HepG2 (cell line): ENCODE results near the gene SRRM1. TPM values are rescaled to one million over a fixed set of nuclear protein-coding genes. Genes with fewer than 3 reads are reported as not detected.

Source experiments
- PAF1 ChIP-seq: IDR thresholded peaks from 2 replicates; pipeline ENCODE4 v1.6.1; 2016; ENCODE audit warnings: missing genetic modification reagents, missing compliant biosample characterization
- ZMYM3 ChIP-seq: sonication (generic); formaldehyde crosslinking; IDR thresholded peaks from 2 replicates; pipeline ENCODE4 v1.5.1; 2020; ENCODE audit warnings: mild to moderate bottlenecking, missing genetic modification reagents
- ZSCAN31 ChIP-seq: sonication (generic); formaldehyde crosslinking; IDR thresholded peaks from 2 replicates; pipeline ENCODE4 v1.5.0; 2020; ENCODE audit warnings: low read depth, mild to moderate bottlenecking, missing genetic modification reagents
- polyA plus RNA-seq, 8 experiments: library from polyadenylated mRNA; depleted of rRNA in 3 of 8; stranded (reverse) in 7 of 8; unstranded in 1 of 8; fragments of >200 nt; fragmentation: Illumina TruSeq in 4 of 8; extraction: Trizol in 4 of 8; gene quantifications; 2 replicates each; pipeline versions ENCODE4 v1.2.1 to v1.2.3, GENCODE V29; 2011 to 2016; ENCODE audit warnings: low read depth in 4 of 8, missing spikeins in 1 of 8, mixed read lengths in 1 of 8; ENCODE audit not compliant: insufficient read depth in 1 of 8
- total RNA-seq, 5 experiments: library from RNA; depleted of rRNA; stranded (reverse); fragments of >200 nt; fragmentation: Illumina TruSeq; extraction: Trizol; gene quantifications; 2 replicates each; pipeline ENCODE4 v1.2.3, GENCODE V29; 2016; ENCODE audit warnings: low read depth in 1 of 5
- TF ChIP-seq, protein P1 (sequence below): sonication (generic); formaldehyde crosslinking; IDR thresholded peaks from 2 replicates; pipeline ENCODE4 v1.5.0; 2020; ENCODE audit warnings: mild to moderate bottlenecking, missing genetic modification reagents, borderline replicate concordance
- TF ChIP-seq, protein P2 (sequence below), 2 experiments: IDR thresholded peaks; 2 replicates each; pipeline ENCODE4 v1.6.1; 2011 to 2012; ENCODE audit warnings: low read length in 2 of 2, borderline replicate concordance in 1 of 2, low read depth in 1 of 2, mild to moderate bottlenecking in 1 of 2, moderate library complexity in 1 of 2
- TF ChIP-seq, protein P3 (sequence below): sonication (generic); formaldehyde crosslinking; IDR thresholded peaks from 2 replicates; pipeline ENCODE4 v1.4.0; 2020; ENCODE audit warnings: missing genetic modification reagents
- TF ChIP-seq, protein P4 (sequence below): IDR thresholded peaks from 2 replicates; pipeline ENCODE4 v1.6.1; 2012; ENCODE audit warnings: low read depth, low read length, improper control_type of control experiment

SRRM1 gene
- total and polyA plus RNA-seq, 2 of the 13 experiments (the other 11 are each of a cell fraction or from before 2014, with no cell fraction given): 31.6 to 44.5 TPM

DNA sequence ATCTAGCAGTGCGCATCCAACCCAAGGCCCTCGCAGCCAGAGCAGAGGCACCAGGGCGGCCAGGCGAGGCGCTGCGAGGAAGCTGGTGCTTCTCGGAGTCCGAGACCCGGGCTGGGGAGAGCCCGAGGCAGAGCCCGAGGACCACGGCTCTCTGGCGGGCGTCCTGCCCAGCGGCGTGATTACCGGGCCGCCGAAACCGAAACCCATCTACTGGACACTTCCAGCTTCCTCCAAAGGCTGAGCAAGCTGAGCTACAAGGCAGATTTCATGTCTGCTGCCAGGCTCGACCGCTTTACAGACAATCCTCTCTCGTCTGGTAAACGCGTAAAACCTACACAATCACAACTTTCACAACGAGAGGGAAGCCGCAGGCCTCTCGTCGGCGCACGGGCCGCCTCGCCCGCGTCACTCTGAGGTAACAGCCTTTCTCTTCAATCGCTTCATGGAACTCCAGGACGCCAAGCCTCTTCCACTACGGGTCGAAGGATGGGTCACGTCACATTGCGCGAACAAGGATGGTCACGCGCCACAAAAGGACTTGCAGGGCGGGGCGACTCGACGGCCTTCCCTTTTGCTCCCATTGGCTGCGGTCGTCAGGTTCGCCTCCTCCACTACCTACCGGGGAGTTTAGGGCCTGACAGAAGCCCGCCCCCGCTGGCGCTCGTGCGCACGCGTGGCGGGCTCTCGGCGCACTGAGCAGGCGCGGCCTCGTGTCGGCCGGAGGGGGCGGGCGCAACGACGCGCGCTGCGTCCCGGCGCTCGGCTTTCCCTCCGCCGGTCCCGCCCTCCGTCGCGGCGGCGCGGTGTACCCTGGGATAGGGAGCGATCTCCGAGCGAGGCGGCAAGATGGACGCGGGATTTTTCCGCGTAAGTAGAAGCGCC is at the start of gene SRRM1 (continued):
- TF ChIP-seq, protein P1, sequence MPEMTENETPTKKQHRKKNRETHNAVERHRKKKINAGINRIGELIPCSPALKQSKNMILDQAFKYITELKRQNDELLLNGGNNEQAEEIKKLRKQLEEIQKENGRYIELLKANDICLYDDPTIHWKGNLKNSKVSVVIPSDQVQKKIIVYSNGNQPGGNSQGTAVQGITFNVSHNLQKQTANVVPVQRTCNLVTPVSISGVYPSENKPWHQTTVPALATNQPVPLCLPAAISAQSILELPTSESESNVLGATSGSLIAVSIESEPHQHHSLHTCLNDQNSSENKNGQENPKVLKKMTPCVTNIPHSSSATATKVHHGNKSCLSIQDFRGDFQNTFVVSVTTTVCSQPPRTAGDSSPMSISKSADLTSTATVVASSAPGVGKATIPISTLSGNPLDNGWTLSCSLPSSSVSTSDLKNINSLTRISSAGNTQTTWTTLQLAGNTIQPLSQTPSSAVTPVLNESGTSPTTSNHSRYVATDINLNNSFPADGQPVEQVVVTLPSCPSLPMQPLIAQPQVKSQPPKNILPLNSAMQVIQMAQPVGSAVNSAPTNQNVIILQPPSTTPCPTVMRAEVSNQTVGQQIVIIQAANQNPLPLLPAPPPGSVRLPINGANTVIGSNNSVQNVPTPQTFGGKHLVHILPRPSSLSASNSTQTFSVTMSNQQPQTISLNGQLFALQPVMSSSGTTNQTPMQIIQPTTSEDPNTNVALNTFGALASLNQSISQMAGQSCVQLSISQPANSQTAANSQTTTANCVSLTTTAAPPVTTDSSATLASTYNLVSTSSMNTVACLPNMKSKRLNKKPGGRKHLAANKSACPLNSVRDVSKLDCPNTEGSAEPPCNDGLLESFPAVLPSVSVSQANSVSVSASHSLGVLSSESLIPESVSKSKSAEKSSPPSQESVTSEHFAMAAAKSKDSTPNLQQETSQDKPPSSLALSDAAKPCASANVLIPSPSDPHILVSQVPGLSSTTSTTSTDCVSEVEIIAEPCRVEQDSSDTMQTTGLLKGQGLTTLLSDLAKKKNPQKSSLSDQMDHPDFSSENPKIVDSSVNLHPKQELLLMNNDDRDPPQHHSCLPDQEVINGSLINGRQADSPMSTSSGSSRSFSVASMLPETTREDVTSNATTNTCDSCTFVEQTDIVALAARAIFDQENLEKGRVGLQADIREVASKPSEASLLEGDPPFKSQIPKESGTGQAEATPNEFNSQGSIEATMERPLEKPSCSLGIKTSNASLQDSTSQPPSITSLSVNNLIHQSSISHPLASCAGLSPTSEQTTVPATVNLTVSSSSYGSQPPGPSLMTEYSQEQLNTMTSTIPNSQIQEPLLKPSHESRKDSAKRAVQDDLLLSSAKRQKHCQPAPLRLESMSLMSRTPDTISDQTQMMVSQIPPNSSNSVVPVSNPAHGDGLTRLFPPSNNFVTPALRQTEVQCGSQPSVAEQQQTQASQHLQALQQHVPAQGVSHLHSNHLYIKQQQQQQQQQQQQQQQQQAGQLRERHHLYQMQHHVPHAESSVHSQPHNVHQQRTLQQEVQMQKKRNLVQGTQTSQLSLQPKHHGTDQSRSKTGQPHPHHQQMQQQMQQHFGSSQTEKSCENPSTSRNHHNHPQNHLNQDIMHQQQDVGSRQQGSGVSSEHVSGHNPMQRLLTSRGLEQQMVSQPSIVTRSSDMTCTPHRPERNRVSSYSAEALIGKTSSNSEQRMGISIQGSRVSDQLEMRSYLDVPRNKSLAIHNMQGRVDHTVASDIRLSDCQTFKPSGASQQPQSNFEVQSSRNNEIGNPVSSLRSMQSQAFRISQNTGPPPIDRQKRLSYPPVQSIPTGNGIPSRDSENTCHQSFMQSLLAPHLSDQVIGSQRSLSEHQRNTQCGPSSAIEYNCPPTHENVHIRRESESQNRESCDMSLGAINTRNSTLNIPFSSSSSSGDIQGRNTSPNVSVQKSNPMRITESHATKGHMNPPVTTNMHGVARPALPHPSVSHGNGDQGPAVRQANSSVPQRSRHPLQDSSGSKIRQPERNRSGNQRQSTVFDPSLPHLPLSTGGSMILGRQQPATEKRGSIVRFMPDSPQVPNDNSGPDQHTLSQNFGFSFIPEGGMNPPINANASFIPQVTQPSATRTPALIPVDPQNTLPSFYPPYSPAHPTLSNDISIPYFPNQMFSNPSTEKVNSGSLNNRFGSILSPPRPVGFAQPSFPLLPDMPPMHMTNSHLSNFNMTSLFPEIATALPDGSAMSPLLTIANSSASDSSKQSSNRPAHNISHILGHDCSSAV (CRISPR knock-in tag): no peak
- TF ChIP-seq ZSCAN31 (CRISPR knock-in tag): peak; percentile 20; the same call in 1 of the 2 replicates
- TF ChIP-seq PAF1: no peak
- TF ChIP-seq, protein P2, sequence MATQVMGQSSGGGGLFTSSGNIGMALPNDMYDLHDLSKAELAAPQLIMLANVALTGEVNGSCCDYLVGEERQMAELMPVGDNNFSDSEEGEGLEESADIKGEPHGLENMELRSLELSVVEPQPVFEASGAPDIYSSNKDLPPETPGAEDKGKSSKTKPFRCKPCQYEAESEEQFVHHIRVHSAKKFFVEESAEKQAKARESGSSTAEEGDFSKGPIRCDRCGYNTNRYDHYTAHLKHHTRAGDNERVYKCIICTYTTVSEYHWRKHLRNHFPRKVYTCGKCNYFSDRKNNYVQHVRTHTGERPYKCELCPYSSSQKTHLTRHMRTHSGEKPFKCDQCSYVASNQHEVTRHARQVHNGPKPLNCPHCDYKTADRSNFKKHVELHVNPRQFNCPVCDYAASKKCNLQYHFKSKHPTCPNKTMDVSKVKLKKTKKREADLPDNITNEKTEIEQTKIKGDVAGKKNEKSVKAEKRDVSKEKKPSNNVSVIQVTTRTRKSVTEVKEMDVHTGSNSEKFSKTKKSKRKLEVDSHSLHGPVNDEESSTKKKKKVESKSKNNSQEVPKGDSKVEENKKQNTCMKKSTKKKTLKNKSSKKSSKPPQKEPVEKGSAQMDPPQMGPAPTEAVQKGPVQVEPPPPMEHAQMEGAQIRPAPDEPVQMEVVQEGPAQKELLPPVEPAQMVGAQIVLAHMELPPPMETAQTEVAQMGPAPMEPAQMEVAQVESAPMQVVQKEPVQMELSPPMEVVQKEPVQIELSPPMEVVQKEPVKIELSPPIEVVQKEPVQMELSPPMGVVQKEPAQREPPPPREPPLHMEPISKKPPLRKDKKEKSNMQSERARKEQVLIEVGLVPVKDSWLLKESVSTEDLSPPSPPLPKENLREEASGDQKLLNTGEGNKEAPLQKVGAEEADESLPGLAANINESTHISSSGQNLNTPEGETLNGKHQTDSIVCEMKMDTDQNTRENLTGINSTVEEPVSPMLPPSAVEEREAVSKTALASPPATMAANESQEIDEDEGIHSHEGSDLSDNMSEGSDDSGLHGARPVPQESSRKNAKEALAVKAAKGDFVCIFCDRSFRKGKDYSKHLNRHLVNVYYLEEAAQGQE (IDR thresholded peaks at IDR 0.05; ENCODE audit: borderline replicate concordance in 1 of 2, low read depth in 1 of 2, low read length in 2 of 2): peak in 1 of 2 experiments; percentile 65; a peak in 1 of 4 replicates
- TF ChIP-seq, protein P3, sequence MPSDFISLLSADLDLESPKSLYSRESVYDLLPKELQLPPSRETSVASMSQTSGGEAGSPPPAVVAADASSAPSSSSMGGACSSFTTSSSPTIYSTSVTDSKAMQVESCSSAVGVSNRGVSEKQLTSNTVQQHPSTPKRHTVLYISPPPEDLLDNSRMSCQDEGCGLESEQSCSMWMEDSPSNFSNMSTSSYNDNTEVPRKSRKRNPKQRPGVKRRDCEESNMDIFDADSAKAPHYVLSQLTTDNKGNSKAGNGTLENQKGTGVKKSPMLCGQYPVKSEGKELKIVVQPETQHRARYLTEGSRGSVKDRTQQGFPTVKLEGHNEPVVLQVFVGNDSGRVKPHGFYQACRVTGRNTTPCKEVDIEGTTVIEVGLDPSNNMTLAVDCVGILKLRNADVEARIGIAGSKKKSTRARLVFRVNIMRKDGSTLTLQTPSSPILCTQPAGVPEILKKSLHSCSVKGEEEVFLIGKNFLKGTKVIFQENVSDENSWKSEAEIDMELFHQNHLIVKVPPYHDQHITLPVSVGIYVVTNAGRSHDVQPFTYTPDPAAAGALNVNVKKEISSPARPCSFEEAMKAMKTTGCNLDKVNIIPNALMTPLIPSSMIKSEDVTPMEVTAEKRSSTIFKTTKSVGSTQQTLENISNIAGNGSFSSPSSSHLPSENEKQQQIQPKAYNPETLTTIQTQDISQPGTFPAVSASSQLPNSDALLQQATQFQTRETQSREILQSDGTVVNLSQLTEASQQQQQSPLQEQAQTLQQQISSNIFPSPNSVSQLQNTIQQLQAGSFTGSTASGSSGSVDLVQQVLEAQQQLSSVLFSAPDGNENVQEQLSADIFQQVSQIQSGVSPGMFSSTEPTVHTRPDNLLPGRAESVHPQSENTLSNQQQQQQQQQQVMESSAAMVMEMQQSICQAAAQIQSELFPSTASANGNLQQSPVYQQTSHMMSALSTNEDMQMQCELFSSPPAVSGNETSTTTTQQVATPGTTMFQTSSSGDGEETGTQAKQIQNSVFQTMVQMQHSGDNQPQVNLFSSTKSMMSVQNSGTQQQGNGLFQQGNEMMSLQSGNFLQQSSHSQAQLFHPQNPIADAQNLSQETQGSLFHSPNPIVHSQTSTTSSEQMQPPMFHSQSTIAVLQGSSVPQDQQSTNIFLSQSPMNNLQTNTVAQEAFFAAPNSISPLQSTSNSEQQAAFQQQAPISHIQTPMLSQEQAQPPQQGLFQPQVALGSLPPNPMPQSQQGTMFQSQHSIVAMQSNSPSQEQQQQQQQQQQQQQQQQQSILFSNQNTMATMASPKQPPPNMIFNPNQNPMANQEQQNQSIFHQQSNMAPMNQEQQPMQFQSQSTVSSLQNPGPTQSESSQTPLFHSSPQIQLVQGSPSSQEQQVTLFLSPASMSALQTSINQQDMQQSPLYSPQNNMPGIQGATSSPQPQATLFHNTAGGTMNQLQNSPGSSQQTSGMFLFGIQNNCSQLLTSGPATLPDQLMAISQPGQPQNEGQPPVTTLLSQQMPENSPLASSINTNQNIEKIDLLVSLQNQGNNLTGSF (CRISPR knock-in tag): peak; percentile 68; the same call in 1 of the 2 replicates
- TF ChIP-seq, protein P4, sequence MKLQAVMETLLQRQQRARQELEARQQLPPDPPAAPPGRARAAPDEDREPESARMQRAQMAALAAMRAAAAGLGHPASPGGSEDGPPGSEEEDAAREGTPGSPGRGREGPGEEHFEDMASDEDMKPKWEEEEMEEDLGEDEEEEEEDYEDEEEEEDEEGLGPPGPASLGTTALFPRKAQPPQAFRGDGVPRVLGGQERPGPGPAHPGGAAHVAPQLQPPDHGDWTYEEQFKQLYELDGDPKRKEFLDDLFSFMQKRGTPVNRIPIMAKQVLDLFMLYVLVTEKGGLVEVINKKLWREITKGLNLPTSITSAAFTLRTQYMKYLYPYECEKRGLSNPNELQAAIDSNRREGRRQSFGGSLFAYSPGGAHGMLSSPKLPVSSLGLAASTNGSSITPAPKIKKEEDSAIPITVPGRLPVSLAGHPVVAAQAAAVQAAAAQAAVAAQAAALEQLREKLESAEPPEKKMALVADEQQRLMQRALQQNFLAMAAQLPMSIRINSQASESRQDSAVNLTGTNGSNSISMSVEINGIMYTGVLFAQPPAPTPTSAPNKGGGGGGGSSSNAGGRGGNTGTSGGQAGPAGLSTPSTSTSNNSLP: no peak
- TF ChIP-seq ZMYM3 (CRISPR knock-in tag): no peak
